Thyroid gland (tissue), 4 donors: Measurements from ENCODE around the gene SIK3.

ENCODE experiments used
- CTCF ChIP-seq, 6 experiments: fragments of 200-600 bp in 3 of 6; fragments of 450-650 bp in 3 of 6; sonication (generic) in 3 of 6; IDR thresholded peaks; one replicate each; pipeline ENCODE4 v1.5.1; 2016 to 2019; ENCODE audit warnings: antibody characterized with exemption in 6 of 6, mild to moderate bottlenecking in 2 of 6, inconsistent platforms in 1 of 6, moderate library complexity in 1 of 6
- POLR2A ChIP-seq, 2 donors: fragments of 450-650 bp; IDR thresholded peaks; one replicate each; pipeline ENCODE4 v1.6.1; 2017; ENCODE audit warnings: antibody characterized with exemption in 2 of 2, mild to moderate bottlenecking in 2 of 2, moderate library complexity in 1 of 2

DNA sequence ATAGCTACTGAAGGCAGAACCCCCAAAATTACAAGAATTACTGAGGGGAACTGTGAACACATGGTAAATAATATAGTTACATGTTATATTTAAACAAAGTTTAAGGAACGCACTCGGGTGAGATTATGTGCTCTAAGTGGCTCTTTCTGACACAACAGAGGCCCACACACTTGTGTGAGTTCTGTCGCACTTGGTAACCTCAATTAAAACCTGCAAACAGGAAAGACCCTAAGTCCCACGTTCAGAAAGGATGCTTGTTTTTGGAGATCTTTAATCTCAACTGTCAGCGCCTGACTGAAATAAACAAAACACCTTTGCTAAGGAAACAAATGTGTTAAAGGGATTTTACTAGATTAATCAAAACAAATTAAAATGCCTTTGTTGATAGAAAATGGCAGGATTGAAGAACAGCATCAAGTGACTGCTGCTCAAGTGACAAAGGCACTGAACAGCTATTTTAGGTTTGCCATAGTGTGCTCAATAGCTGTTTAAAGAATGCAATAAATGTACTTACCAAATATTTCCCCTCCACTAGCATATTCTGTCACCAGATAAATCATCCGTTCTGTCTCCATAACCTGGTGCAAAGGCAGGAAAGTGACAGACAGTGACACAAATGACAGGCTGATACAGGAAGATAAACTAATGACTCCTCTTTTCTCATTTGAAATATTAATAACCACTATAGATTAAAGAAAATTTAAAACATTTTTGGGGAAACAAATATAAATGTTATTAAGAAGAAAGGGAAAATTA is 144.5 kb downstream of the SIK3 start:
- TF ChIP-seq CTCF (IDR thresholded peaks at IDR 0.05), result no peak
- TF ChIP-seq POLR2A (IDR thresholded peaks at IDR 0.05), result no peak
